HG02973 (cell line): Measurements from ENCODE around the gene CALB2.

ENCODE experiments used
- ATAC-seq: cut with Tn5 transposase; IDR thresholded peaks from one replicate; pipeline ENCODE4 v1.9.1; 2021; ENCODE audit warnings: moderate library complexity; ENCODE audit not compliant: unreplicated experiment

The CALB2 gene

GRCh38 chr16:71424626-71425025, 66.1 kb downstream of the CALB2 start:
- ATAC-seq, result no peak

- no peak for ATAC-seq
These were observed 67.2 kb downstream of the CALB2 start for GRCh38 chr16:71425746-71426068.

- ATAC-seq, result no peak
These were observed 67.8 kb downstream of the CALB2 start for GRCh38 chr16:71426069-71426879.

GRCh38 chr16:71426880-71427615, 68.5 kb downstream of the CALB2 start:
- no peak for ATAC-seq

- no peak for ATAC-seq
These were observed 69.9 kb downstream of the CALB2 start for GRCh38 chr16:71428385-71428784.

- no peak for ATAC-seq
These were observed 70.4 kb downstream of the CALB2 start for GRCh38 chr16:71428883-71429282.

GRCh38 chr16:71429581-71429980, 71.1 kb downstream of the CALB2 start:
- no peak for ATAC-seq

GRCh38 chr16:71430744-71431143, 72.2 kb downstream of the CALB2 start:
- no peak for ATAC-seq

GRCh38 chr16:71431176-71431575, 72.7 kb downstream of the CALB2 start:
- no peak for ATAC-seq

GRCh38 chr16:71431991-71432390, 73.5 kb downstream of the CALB2 start:
- ATAC-seq, result no peak

- no peak for ATAC-seq
These were observed 74.4 kb downstream of the CALB2 start for GRCh38 chr16:71432906-71433305.

GRCh38 chr16:71436473-71436872, 78.0 kb downstream of the CALB2 start:
- ATAC-seq, result no peak

- no peak for ATAC-seq
These were observed 81.0 kb downstream of the CALB2 start for GRCh38 chr16:71439523-71439922.
